ENCODE data around the gene DSCAML1.

DSCAML1 gene

GRCh38 chr11:117519590-117519989 is 277.4 kb downstream of the DSCAML1 start:
- no peak for DNase-seq (ENCODE audit: low read depth in 2 of 2)

GRCh38 chr11:117519170-117519569 is 277.8 kb downstream of the DSCAML1 start:
- no peak for DNase-seq (ENCODE audit: low read depth in 2 of 2)

- no peak for DNase-seq (ENCODE audit: low read depth in 2 of 2)
Measured at GRCh38 chr11:117518455-117518854, 278.6 kb downstream of the DSCAML1 start.

- DNase-seq (ENCODE audit: low read depth in 2 of 2): no peak
Measured at GRCh38 chr11:117517097-117517496, 279.9 kb downstream of the DSCAML1 start.

GRCh38 chr11:117515892-117516787 is 280.9 kb downstream of the DSCAML1 start:
- DNase-seq (ENCODE audit: low read depth in 2 of 2): no peak

GRCh38 chr11:117514256-117514655 is 282.8 kb downstream of the DSCAML1 start:
- DNase-seq (ENCODE audit: low read depth in 2 of 2): no peak

GRCh38 chr11:117513666-117514065 is 283.4 kb downstream of the DSCAML1 start:
- DNase-seq (ENCODE audit: low read depth in 2 of 2): no peak

GRCh38 chr11:117511931-117512539 is 285.0 kb downstream of the DSCAML1 start:
- DNase-seq (ENCODE audit: low read depth in 2 of 2): no peak

GRCh38 chr11:117511483-117511930 is 285.5 kb downstream of the DSCAML1 start:
- no peak for DNase-seq (ENCODE audit: low read depth in 2 of 2)

- DNase-seq (ENCODE audit: low read depth in 2 of 2): no peak
Measured at GRCh38 chr11:117510646-117511045, 286.4 kb downstream of the DSCAML1 start.

- DNase-seq (ENCODE audit: low read depth in 2 of 2): no peak
Measured at GRCh38 chr11:117509543-117509942, 287.5 kb downstream of the DSCAML1 start.

- no peak for DNase-seq (ENCODE audit: low read depth in 2 of 2)
Measured at GRCh38 chr11:117506971-117507370, 290.0 kb downstream of the DSCAML1 start.

GRCh38 chr11:117505285-117505970 is 291.6 kb downstream of the DSCAML1 start:
- no peak for DNase-seq (ENCODE audit: low read depth in 2 of 2)

- no peak for DNase-seq (ENCODE audit: low read depth in 2 of 2)
Measured at GRCh38 chr11:117502779-117503100, 294.3 kb downstream of the DSCAML1 start.

GRCh38 chr11:117502015-117502778 is 294.8 kb downstream of the DSCAML1 start:
- DNase-seq (ENCODE audit: low read depth in 2 of 2): no peak

- no peak for DNase-seq (ENCODE audit: low read depth in 2 of 2)
Measured at GRCh38 chr11:117501237-117501898, 295.6 kb downstream of the DSCAML1 start.

GRCh38 chr11:117498791-117499190 is 298.2 kb downstream of the DSCAML1 start:
- no peak for DNase-seq (ENCODE audit: low read depth in 2 of 2)

- no peak for DNase-seq (ENCODE audit: low read depth in 2 of 2)
Measured at GRCh38 chr11:117497206-117497951, 299.6 kb downstream of the DSCAML1 start.

- DNase-seq (ENCODE audit: low read depth in 2 of 2): no peak
Measured at GRCh38 chr11:117495357-117495756, 301.7 kb downstream of the DSCAML1 start.

GRCh38 chr11:117492578-117493251 is 304.3 kb downstream of the DSCAML1 start:
- DNase-seq (ENCODE audit: low read depth in 2 of 2): no peak

Data from stimulated activated CD8-positive, alpha-beta memory T cell treated with anti-CD3 and anti-CD28 coated beads, Interleukin-15, amount 100 ng/mL, for 48 hours (primary cell).